Activated naive CD4-positive, alpha-beta T cell treated with anti-CD3 and anti-CD28 coated beads, Interleukin-2, amount 50 U/mL, for 16 hours (primary cell): ENCODE results near the gene BICDL1.
"Not testable (repeated sequence)": the region's sequence is repeated elsewhere in the genome, so short reads cannot be mapped to it uniquely, and the experiment has no call there.

Source experiments
- DNase-seq: peaks from one replicate; pipeline ENCODE4 v3.0.0-alpha.2; 2020

The BICDL1 gene, protein sequence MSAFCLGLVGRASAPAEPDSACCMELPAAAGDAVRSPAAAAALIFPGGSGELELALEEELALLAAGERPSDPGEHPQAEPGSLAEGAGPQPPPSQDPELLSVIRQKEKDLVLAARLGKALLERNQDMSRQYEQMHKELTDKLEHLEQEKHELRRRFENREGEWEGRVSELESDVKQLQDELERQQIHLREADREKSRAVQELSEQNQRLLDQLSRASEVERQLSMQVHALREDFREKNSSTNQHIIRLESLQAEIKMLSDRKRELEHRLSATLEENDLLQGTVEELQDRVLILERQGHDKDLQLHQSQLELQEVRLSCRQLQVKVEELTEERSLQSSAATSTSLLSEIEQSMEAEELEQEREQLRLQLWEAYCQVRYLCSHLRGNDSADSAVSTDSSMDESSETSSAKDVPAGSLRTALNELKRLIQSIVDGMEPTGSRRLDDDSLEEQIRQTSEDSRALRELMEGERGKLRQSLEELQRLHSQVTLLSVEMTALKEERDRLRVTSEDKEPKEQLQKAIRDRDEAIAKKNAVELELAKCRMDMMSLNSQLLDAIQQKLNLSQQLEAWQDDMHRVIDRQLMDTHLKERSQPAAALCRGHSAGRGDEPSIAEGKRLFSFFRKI

DNA sequence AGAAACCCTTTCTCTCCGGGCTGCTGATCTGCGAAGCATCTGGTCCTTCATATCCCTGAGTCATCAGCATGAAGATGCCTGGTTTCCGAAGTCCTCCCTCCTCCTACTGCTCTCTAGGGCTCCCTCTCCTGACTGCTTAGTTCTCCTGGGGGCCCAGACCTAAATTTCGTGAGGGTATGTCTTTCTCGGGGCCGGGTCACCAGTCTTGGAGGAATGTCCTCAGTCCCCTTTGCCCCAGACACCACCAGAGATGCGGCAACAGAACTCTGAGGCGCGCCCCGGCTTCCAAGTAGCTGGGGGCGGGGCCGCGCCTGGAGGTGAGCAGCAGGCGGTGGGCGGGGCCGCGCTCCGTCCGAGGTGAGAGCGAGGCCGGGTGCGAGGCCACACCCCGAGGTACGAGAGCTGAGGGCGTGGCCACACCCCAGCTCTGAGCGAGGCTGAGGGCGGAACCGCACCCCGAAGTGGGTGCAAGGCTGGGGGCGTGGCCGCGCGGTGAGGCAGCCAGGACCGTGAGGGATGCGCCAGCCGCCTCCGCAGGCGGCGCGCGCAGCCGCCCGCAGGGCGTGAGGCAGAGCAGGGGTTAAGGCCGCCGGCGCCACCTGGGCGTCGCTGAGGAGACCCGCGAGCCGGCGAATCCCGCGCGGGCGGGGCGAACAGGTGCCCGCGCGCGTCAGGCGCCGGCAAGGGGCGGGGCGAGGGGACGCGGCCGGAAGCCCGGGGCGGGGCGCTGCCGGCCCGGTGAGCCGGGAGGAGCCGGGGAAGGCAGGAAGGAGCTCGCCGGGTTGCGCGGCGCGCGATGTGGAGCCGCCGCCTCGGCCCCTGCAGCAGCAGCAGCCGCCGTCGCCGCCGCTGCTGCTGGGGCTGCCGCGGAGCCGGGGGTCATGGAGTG is at the start of gene BICDL1:
BICDL1 (plus strand) TSS at position 765 of the 889 bp plus-strand sequence. CDS start 633 bp downstream, outside the sequence.
- DNase-seq, result peak; percentile 100

DNA sequence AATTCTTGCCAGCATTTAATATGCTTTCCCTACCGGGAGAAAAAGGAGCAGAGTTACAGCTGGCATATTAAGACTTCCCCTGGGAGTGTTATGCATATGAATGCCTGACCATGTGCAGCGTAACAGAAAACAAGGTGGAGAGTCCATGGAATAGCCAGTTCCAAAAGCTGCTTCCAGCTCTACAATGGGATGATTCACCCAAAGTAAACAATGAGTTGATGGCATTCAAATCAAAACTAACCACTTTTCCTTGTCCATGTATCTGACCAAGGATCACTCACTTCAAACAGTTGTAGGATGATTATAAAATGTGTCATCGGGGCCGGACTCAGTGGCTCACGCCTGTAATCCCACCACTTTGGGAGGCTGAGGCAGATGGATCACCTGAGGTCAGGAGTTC is 48.1 kb upstream of the BICDL1 start:
- DNase-seq, result no peak

DNA sequence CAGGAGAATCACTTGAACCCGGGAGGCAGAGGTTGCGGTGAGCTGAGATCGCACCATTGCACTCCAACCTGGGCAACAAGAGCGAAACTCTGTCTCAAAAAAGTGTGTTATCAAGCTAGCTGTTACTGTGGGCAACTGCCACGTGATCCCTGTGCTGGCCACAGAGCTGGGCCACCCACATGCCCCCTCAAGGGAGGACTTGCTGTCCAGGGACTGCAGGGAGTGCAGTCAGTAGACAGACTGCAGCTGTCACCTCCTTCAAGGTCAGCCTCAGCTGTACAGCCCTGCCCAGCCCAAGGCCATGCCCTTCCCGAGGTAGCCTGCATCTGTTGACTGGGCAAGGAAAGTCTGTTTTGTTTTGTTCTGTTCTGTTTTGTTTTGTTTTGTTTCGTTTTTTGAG is 46.6 kb upstream of the BICDL1 start:
- DNase-seq, result no peak

DNA sequence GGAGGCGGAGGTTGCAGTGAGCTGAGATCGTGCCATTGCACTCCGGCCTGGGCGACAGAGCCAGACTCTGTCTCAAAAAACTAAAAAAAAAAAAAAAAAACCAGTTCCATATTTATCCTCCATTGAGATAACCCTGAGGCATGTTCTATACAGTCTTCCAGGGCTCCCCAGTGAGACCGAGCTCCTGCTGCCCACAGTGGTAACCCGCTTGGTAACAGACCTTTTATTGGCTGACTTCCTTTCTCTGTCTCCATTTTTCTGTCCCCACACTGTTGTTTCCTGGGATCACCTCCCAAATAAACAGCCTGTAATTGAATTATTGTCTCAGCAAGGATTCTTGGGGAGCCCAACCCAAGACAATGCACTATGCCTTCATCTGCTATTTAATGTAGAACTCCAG is 42.8 kb upstream of the BICDL1 start:
- DNase-seq, result no peak

DNA sequence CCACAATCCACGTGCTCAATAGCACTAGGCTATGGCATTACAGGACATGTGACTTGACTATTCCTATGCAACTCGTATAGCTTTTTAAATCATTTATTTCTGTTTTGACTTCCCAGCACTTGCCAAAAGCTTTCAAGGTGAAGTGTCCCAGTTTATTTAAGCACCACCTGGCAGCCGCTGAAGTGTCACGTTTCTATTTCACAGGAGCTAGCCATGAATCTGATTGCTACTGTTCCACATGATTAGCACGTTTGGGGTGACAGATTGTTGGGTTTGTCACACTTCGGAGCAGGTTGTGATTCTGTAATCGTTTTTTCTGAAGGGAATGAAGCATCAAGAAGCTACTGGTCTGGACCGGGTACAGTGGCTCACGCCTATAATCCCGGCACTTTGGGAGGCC is 39.9 kb upstream of the BICDL1 start:
- DNase-seq, result no peak

DNA sequence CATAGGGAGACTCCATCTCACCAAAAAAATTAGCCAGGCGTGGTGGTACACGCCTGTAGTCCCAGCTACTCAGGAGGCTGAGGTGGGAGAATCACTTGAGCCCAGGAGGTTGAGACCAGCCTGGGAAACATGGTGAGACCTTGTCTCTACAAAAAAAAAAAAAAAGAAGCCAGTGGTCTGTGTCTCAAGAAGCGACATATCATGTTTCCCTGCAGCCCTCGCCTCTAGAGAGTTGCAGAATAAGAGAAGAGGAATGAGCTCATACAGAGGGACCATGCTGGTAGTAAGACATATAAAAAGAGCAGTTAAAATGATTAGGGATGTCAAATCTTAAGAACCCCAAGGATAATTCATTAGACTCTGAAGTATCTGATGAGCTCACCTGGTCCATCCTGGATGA is 39.4 kb upstream of the BICDL1 start:
- DNase-seq, result no peak

DNA sequence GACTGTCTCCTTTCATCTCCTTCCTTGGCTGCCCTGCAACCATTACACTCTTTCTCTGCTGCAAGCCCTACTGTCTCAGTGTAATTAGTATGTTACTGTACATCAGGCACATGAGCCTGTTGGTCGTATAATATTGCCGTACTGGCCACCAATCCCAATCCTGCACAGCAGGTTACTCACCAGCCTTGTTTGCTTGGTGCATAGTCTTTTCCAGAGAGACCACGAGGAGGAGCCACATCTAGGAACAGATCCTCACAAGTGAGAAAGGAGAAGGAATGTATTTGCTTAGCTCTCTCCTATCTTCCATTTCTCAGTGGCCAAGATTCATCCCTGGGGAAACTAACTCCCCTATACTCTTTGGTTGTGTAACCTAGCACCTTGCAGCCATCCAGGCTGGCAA is 33.0 kb upstream of the BICDL1 start:
- no peak for DNase-seq

DNA sequence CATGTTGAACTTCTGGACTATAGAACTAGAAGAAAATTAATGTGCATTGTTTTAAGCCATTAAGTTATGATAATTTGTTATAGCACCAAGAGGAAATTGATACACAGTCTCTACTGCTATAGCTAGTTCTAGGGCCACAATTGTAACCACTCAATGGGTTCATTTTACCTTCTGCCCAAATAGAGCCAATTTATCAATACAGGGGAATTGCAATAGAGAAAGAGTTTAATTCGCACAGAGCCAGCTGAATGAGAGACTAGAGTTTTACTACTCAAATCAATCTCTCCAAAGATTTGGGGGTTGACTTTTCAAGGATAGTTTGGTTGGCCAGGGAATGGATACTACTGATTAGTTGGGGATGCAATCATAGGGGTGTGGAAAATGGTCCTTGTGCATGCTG is 31.9 kb upstream of the BICDL1 start:
- no peak for DNase-seq

DNA sequence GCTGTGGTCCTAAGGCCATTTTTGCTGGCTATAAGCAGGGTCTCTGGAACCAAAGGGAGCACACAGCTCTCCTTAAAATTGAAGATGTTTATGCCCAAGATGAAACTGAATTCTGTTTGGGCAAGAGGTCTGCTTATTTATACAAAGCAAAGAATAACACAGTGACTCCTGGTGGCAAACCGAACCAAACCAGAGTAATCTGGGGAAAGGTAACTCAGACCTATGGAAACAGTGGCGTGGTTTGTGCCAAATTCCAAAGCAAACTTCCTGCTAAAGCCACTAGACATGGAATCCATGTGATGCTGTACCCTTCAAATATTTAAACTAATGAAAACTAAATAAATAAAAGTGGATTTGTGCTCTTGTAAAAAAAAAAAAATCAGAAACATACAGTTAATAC is 29.6 kb upstream of the BICDL1 start:
- DNase-seq, result no peak

DNA sequence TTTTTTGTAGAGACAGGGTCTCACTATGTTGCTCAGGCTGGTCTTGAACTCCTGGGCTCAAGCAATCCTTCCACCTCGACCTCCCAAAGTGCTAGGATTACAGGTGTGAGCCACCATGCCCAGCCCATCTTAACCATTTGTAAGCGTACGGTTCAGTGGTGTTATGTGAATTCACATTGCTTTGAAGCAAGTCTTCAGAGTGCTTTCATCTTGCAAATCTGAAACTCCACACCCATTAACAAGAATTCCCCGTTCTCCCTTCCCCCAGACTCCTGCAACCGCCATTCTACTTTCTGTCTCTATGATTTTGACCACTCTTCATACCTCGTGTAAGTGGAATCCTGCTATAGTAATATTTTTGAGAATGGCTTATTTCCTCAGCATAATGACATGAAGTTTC is 24.9 kb upstream of the BICDL1 start:
- DNase-seq, result no peak

DNA sequence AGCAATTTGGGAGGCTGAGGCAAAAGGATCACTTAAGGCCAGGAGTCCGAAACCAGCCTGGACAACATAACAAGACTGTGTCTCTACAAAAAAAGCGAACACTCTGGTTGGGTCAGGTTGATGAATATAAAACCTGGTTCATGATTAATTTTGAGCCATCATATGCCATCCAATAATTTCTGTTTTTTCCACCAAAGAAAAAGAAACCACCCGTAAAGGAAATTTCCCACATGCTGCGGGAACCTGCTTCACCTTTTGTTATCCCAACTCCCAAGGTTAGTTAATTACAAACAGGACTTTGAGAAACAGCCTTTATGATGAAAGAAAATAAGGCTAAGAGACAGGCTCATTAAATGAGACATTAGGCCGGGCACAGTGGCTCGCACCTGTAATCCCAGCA is 24.1 kb upstream of the BICDL1 start:
- no peak for DNase-seq

DNA sequence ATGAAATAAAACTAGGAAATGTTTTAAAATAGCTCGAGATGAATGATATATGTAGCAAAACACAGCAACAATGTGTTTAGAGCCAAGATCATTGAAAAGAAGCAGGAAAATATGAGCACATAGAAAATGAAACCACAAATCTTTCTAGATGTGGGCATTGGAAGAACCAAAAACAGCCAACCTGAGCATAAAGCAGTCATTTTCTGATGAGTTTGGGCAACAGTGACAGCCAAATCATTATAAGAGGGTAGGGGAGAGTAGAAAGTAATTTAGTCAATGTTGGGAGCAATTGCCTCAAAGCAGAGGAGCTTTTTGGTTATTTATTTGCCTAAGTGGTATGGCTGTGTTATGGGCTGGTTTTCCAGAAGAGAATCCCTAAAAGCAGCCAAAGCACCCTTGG is 8.8 kb upstream of the BICDL1 start:
- DNase-seq, result no peak

DNA sequence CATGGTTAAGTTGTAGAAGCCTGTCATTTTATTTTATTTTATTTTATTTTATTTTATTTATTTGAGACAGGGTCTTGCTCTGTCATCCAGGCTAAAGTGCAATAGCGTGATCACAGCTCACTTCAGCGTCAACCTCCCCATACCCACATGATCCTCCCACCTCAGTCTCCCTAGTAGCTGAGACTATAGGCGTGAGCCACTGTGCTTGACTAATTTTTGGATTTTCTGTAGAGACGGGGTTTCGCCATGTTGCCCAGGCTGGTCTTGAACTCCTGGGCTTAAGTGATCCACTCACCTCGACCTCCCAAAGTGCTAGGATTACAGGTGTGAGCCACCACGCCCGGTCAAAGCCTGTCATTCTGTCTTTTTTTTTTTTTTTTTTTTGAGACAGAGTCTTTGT is 8.3 kb upstream of the BICDL1 start:
- not testable (repeated sequence) for DNase-seq

DNA sequence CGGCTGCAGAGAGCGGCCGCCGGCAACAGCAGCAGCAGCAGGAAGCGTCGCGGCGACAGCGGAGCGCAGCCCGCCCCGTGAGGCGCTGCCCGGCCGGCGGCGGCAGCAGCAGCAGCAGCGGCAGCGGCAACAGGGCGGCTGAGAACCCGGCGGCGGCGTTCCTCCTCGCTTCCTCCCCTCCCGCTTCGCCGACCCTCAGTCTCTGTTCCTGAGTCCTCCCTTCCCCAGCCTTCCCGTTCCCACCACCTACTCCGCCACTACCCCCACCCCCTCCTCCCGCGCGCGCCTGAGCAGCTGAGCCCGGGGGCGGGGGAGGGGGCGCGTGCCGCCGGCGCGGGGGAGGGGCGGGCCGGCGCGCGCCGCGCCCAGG is 310 bp downstream of the BICDL1 start:
- no peak for DNase-seq

DNA sequence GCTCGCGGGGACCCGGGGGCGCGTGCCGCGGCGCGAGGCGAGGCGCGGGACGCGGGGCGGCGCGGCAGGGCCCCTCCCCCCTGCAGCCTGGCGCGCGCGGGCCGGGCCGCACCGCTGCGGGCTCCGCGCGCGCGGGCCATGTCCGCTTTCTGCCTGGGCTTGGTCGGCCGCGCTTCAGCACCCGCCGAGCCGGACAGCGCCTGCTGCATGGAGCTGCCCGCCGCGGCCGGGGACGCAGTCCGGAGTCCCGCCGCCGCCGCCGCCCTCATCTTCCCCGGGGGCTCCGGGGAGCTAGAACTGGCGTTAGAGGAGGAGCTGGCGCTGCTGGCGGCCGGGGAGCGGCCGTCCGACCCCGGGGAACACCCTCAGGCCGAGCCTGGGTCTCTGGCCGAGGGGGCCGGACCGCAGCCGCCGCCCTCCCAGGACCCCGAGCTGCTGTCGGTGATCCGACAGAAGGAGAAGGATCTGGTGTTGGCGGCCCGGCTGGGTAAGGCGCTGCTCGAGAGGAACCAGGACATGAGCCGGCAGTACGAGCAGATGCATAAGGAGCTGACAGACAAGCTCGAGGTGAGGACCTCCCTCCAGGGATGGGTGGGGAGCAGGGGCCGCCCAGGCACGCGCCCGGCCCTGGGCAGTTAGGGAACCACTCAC is 820 bp downstream of the BICDL1 start:
- DNase-seq, result peak; percentile 69

DNA sequence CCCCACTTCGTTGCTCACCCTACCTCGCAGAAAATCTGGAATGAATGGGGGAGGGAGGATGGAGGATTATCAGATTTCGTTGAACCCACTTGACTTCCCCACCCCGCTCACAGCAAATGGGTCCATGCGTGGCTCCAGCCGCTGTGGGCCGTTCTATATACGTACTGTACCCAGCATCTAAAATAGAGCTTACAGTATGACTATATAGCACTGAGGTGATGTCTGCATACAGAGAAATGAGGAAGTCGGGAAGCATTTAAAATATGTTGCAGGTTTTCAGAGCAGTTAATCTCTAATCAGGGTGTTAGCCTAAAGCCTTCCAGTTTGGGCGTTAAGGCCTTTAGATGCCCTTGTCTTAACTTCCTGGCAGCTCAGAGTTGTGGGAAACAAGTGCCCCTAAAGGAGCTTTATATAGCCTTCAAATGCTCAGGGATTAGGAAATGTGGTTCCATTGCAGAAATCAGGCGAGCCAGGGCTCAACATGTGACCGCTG is 1.4 kb downstream of the BICDL1 start:
- no peak for DNase-seq

DNA sequence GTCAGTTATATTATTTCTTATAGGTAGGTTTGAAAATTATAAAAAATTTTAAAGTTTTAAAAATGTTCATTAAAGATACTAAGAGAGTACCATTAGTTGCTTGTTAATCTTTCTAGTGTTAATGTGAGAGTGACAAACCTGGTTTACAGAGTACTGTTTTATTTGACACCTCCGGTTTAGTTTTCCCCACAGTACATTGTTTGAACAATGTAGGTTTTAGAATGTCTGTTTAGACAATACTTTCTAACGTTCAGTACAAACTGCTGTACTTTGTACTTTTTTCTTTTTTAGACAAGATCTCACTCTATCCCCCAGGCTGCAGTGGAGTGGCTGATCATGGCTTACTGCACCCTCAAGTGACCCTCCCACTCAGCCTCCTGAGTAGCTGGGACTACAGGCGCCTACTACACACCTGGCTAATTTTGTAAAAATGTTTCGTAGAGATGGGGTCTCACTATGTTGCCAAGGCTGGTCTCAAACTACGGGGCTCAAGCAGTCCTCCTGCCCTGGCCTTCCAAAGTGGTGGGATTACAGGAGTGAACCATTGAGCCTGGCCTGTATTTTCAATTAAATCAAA is 3.2 kb downstream of the BICDL1 start:
- no peak for DNase-seq

DNA sequence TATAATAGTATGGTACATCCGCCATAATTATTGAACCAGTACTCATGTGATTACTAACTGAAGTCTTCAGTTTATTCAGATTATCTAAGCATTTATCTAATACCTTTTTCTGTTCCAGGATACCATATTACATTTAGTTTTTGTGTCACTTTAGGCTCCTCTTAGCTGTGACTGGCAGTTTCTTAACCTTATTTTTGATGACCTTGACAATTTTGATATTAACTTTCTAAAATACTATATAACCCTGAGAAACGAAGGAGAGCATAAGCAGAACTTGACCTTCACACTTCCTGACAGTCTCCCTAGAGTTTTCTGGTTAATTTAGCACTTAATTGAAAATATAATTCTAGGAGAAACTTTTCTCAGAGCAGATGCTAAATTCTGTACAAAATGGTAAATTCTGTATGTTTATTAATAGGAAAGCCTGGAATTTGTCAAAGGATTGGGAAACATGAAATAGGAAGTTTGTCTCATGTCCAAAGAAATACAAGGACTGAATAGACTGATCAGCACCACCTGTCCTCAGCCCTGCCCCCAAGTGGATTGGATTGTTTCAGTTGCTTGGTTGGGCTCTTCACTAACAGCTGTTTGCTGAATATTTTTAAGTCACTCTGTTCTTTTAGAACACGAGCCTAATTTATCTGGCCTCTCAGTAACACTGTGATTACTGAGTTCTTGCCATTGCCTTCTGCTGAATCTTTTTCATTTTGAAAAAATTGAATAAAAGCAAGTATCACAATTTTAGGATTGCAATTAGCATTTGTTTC is 6.0 kb downstream of the BICDL1 start:
- no peak for DNase-seq

DNA sequence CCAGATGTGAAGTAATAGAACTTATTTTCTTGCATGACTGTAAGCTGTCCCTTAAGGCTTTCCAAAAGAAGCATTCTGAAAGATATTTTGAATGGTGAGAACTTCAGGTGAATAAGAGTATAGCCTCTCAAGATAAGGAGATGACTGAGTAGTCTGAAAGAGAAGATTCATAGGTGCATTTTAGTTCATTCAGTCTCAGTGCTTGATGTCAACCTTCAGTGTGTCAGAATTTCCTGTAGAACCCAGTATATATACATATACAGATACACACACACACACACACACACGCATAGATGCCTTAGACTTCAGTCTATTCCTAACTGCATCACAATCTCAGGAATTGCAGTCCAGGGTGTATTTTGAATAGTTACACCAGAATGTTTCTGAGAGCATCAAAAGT is 7.4 kb downstream of the BICDL1 start:
- no peak for DNase-seq

DNA sequence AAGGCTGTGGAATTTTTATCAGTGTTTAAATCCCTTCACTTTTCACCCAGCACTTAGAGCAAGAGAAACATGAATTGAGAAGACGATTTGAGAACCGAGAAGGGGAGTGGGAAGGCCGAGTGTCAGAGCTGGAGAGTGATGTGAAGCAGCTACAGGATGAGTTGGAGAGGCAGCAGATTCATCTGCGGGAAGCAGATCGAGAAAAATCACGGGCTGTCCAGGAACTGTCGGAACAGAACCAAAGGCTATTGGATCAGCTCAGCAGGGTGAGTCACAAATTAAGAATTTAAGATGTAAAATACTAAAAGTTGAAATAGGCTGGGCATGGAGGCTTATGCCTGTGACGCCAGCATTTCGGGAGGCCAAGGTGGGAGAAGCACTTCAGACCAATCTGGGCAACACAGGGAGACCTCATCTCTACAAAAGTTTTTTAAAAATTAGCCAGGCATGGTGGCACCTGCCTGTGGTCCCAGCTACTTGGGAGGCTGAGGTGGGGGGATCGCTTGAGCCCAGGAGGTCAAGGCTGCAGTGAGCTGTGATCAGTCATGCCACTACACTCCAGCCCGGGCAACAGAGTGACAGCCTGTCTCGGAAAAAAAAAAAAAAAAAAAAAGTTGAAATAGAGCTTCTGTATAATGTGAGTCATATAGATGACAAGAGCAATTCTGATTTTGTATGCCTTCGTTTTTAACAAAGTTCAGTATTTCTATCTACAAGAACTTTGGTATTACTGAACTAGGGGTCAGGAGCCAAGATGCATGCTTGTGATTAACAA is 9.6 kb downstream of the BICDL1 start:
- DNase-seq, result no peak

DNA sequence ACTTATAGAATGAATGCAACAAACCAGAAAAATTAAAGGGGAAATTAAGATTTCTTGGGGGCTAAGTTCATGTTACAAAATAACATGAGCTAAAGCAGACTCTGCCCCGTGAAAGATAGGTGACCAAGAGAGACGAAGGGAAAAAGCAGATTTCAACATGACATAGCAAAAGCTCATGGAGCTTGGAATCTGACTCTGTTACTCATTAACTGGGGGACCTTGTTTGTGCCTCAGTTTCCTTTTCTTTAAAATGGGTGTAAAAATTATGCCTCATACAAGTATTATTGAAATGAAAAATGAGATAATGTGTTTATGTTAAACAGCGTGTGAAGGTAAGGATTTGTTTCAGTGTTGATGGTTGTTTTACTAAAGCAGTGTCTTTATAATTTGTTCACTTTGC is 11.5 kb downstream of the BICDL1 start:
- DNase-seq, result no peak
